ENCODE measurements around the gene CUEDC1. TPM values are rescaled to one million over a fixed set of nuclear protein-coding genes. Genes with fewer than 3 reads are reported as not detected.

The CUEDC1 gene
- total RNA-seq, 4 donors from 2014 or later = 7.5 to 14.3 (median 12.7) TPM

DNA sequence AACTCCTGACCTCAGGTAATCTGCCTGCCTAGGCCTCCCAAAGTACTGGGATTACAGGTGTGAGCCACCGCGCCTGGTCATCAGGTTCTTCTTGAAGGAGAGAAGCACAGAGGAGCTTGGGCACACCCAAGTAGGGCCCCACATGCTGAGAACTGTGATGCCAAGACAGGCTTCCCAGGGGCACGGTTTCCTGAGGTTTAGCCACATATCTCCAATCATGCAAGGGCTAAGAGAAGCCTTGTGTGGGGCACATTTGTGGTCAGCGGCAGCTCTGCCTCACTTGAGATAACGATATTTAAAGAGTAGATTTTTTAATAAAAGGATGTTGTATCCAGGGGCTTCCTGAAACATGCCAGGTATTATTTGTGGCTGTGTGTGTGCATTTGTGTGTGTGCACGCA lies 46.9 kb downstream of the CUEDC1 start:
- intact Hi-C loops (cut with DNase I; ENCODE audit: low total_unique reads) = no loop called here
- DNase-seq (ENCODE audit: low spot score in 2 of 2) = no peak
- 83 to 93% methylated on average over 6 of the region's 6 CpGs for WGBS, 2 donors
- H3K4me3 ChIP-seq (ENCODE audit: low read depth, poor library complexity, severe bottlenecking) = no peak overlapping the region
- TF ChIP-seq, protein P1, sequence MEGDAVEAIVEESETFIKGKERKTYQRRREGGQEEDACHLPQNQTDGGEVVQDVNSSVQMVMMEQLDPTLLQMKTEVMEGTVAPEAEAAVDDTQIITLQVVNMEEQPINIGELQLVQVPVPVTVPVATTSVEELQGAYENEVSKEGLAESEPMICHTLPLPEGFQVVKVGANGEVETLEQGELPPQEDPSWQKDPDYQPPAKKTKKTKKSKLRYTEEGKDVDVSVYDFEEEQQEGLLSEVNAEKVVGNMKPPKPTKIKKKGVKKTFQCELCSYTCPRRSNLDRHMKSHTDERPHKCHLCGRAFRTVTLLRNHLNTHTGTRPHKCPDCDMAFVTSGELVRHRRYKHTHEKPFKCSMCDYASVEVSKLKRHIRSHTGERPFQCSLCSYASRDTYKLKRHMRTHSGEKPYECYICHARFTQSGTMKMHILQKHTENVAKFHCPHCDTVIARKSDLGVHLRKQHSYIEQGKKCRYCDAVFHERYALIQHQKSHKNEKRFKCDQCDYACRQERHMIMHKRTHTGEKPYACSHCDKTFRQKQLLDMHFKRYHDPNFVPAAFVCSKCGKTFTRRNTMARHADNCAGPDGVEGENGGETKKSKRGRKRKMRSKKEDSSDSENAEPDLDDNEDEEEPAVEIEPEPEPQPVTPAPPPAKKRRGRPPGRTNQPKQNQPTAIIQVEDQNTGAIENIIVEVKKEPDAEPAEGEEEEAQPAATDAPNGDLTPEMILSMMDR (IDR thresholded peaks at IDR 0.05) = no peak
- no peak for TF ChIP-seq POLR2A (IDR thresholded peaks at IDR 0.05)

DNA sequence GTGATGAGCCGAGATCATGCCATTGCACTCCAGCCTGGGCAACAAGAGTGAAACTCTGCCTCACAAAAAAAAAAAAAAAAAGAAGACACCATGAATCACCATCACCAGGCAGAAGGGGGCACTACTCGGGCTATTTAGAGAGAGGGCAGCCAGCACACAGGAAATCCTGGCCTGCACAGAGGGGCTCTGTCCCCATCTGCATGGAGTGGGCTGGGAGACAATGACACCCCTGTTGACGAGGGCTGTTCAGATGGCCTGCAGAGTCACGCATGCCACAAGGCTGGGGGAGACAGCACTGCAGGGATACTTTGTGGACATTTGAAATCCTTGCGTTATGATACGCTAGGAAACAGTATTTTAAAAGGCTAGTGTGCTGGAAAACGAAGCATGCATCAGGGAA lies 48.3 kb downstream of the CUEDC1 start:
- TF ChIP-seq POLR2A (IDR thresholded peaks at IDR 0.05) = no peak
- TF ChIP-seq, protein P1 (IDR thresholded peaks at IDR 0.05) = no peak
- no peak for DNase-seq (ENCODE audit: low spot score in 2 of 2)
- WGBS, 2 donors = 79 to 88% methylated on average over 7 of the region's 7 CpGs
- no peak overlapping the region for H3K4me3 ChIP-seq (ENCODE audit: low read depth, poor library complexity, severe bottlenecking)
- intact Hi-C loops (cut with DNase I; ENCODE audit: low total_unique reads) = no loop called here

DNA sequence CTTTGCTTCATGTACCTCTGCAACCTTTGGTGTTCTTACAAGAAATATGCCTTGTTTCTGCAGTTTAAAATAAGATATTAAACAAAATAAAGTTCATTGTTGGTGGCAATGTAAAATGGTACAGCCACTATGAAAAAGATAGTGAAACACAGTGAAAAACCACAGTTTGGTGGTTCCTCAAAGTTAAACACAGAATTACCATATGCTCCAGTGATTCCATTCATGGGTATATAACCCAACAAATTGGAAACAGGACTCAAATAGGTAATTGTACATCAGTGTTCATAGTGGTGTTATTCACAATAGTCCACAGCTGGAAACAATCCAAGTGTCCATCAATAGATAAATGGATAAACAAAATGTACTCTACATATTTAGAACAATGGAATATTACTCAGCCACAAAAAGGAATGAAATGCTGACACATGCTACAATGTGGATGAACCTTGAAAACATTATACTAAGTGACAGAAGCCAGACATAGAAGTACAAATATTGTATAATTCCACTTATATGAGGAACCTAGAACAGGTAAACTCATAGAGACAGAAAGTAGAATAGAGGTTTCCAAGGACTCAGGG lies 49.2 kb downstream of the CUEDC1 start:
- TF ChIP-seq, protein P1 (IDR thresholded peaks at IDR 0.05) = no peak
- TF ChIP-seq POLR2A (IDR thresholded peaks at IDR 0.05) = no peak
- H3K4me3 ChIP-seq (ENCODE audit: low read depth, poor library complexity, severe bottlenecking) = no peak overlapping the region
- intact Hi-C loops (cut with DNase I; ENCODE audit: low total_unique reads) = no loop called here
- no peak for DNase-seq (ENCODE audit: low spot score in 2 of 2)

DNA sequence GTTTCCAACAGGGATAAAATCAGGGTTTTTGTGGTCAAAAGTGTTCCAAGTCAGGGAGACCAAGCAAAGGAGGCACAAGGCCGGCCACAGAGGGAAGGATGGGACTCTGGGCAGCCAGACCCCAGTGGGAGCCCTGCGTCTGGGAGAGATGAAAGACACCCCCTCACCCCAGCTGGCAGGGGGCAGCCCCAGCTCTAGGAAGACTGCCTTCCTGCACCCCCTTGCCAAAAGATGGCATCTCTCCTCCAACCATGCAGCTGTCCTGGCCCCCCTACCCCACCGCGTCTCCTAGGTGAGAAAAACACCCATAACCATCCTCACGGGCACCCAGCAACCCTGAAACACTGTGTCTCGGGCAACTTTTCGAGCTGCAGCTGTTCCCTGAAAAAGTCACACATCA lies 51.3 kb downstream of the CUEDC1 start:
- 86 to 88% methylated on average over 7 of the region's 7 CpGs for WGBS, 2 donors
- no peak for DNase-seq (ENCODE audit: low spot score in 2 of 2)
- no peak overlapping the region for H3K4me3 ChIP-seq (ENCODE audit: low read depth, poor library complexity, severe bottlenecking)
- intact Hi-C loops (cut with DNase I; ENCODE audit: low total_unique reads) = no loop called here
- TF ChIP-seq, protein P1 (IDR thresholded peaks at IDR 0.05) = no peak
- no peak for TF ChIP-seq POLR2A (IDR thresholded peaks at IDR 0.05)

DNA sequence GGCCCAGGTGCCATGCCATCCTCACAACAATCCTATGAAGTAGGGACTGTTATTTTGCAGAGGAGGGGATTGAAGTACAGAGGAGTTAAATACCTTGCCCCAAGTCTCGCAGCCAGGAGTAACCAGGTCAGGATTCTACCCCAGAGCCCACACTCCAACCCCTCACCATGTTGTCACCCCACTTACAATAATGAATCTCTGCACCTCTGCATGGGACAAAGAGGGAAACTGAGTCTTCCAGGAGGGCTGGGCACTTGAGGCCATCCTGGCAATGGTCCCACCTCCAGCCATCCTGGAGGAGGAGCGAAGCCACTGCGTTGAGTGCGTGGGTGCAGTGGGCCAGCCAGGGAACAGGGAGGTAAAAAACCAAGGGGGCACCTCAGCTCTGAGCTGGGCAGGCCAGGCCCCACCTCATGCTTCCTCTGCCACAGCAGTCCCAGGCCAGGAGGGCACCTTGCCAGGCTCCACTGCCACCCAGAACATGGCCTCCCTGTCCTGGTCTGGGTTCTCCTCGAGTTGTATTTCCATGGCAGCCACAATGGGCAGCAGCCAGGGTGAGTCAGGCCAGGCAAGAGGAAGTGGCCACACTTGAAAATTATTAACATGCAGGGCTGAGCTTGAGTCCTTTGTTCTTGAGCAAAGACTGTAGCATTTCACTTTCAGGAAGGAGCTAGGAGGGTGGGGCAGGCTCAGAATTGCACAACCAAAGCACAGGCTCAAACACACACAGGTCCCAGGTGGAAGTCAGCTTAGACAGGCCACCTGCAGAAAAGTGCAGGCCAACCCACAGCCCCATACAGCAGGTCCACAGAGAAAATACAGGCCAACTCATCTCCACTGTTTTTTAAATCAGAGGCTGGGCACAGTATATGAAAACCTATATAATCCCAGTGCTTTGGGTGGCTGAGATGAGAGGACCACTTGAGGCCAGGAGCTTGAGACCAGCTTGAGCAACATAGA lies 52.1 kb downstream of the CUEDC1 start:
- WGBS, 2 donors = 50 to 73% methylated on average over 5 of the region's 5 CpGs
- H3K4me3 ChIP-seq (ENCODE audit: low read depth, poor library complexity, severe bottlenecking) = no peak overlapping the region
- TF ChIP-seq, protein P1 (IDR thresholded peaks at IDR 0.05) = no peak
- no peak for TF ChIP-seq POLR2A (IDR thresholded peaks at IDR 0.05)
- intact Hi-C loops (cut with DNase I; ENCODE audit: low total_unique reads) = no loop called here
- peak; percentile 79 to 95 for DNase-seq (ENCODE audit: low spot score in 2 of 2)

Measured in lower leg skin (tissue), 4 donors.